ENCODE data around the gene FGF18.

The FGF18 gene

DNA sequence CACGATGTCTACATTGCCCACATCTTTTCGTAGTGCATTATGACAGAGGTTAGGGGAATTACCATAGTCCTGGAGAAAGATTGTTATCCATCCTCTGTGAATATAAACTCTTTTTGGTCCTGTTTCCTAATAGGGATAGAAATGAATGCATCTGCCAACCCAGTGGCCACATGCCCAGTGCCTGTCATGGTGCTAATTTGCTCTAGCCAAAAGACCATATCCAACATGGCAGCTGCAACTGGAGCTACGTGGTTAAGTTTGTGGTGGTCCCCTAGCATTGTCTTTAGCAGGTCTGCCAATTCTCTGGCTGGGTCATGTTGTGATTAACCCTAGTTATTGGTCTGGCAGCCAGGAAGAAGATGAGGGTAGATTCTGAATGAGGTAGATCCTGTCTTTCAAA, 87.5 kb downstream of the FGF18 start:
- no peak for DNase-seq

Data from activated CD8-positive, alpha-beta memory T cell treated with anti-CD3 and anti-CD28 coated beads, Interleukin-2, amount 50 U/mL, for 4 hours (primary cell).